ENCODE results near the gene NT5C1B.

DNA sequence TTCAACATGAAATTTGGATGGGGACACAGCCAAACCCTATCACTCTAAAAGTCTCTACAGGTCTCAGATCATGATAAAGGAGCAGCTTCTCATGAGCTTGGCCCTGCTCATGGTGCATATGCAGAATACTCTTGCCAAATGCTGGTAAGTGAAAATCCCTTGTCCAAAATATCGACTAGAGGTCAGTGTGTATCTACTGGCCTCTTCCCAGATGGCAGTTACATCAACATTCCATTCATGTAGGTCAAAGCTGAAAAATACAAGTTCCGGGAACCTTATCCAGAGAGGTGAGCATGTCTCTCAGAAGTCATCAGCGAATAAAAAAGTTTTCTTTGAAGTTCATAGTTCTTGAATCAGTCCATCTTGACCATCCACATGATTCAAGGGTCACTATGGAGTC is 7.6 kb upstream of the NT5C1B start:
- TF ChIP-seq RAD21 (IDR thresholded peaks at IDR 0.05): peak; percentile 47 to 64
- TF ChIP-seq, protein P1, sequence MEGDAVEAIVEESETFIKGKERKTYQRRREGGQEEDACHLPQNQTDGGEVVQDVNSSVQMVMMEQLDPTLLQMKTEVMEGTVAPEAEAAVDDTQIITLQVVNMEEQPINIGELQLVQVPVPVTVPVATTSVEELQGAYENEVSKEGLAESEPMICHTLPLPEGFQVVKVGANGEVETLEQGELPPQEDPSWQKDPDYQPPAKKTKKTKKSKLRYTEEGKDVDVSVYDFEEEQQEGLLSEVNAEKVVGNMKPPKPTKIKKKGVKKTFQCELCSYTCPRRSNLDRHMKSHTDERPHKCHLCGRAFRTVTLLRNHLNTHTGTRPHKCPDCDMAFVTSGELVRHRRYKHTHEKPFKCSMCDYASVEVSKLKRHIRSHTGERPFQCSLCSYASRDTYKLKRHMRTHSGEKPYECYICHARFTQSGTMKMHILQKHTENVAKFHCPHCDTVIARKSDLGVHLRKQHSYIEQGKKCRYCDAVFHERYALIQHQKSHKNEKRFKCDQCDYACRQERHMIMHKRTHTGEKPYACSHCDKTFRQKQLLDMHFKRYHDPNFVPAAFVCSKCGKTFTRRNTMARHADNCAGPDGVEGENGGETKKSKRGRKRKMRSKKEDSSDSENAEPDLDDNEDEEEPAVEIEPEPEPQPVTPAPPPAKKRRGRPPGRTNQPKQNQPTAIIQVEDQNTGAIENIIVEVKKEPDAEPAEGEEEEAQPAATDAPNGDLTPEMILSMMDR (IDR thresholded peaks at IDR 0.05; ENCODE audit: low read depth, low read length, missing input control): no peak
- TF ChIP-seq, protein P2, sequence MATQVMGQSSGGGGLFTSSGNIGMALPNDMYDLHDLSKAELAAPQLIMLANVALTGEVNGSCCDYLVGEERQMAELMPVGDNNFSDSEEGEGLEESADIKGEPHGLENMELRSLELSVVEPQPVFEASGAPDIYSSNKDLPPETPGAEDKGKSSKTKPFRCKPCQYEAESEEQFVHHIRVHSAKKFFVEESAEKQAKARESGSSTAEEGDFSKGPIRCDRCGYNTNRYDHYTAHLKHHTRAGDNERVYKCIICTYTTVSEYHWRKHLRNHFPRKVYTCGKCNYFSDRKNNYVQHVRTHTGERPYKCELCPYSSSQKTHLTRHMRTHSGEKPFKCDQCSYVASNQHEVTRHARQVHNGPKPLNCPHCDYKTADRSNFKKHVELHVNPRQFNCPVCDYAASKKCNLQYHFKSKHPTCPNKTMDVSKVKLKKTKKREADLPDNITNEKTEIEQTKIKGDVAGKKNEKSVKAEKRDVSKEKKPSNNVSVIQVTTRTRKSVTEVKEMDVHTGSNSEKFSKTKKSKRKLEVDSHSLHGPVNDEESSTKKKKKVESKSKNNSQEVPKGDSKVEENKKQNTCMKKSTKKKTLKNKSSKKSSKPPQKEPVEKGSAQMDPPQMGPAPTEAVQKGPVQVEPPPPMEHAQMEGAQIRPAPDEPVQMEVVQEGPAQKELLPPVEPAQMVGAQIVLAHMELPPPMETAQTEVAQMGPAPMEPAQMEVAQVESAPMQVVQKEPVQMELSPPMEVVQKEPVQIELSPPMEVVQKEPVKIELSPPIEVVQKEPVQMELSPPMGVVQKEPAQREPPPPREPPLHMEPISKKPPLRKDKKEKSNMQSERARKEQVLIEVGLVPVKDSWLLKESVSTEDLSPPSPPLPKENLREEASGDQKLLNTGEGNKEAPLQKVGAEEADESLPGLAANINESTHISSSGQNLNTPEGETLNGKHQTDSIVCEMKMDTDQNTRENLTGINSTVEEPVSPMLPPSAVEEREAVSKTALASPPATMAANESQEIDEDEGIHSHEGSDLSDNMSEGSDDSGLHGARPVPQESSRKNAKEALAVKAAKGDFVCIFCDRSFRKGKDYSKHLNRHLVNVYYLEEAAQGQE (IDR thresholded peaks at IDR 0.05): peak; percentile 24
- TF ChIP-seq, protein P3, sequence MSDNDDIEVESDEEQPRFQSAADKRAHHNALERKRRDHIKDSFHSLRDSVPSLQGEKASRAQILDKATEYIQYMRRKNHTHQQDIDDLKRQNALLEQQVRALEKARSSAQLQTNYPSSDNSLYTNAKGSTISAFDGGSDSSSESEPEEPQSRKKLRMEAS (IDR thresholded peaks at IDR 0.05): peak; percentile 85
- TF ChIP-seq FOXA1 (IDR thresholded peaks at IDR 0.05): peak; percentile 57
- TF ChIP-seq TAF1 (conservative IDR thresholded peaks at IDR 0.05): no peak
- peak; percentile 53 for TF ChIP-seq YY1 (IDR thresholded peaks at IDR 0.05)
- peak; percentile 91 for TF ChIP-seq SP1 (IDR thresholded peaks at IDR 0.05)
- TF ChIP-seq RXRA (IDR thresholded peaks at IDR 0.05): peak; percentile 91 to 92
- TF ChIP-seq EGR1 (IDR thresholded peaks at IDR 0.05; ENCODE audit: low read depth in 2 of 2): peak in 1 of 2 donors; percentile 69
- TF ChIP-seq JUND (IDR thresholded peaks at IDR 0.05): peak; percentile 60 to 84
- TF ChIP-seq, protein P4, sequence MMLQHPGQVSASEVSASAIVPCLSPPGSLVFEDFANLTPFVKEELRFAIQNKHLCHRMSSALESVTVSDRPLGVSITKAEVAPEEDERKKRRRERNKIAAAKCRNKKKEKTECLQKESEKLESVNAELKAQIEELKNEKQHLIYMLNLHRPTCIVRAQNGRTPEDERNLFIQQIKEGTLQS (IDR thresholded peaks at IDR 0.05): peak; percentile 75
- peak in 1 of 2 donors; percentile 60 for TF ChIP-seq GABPA (IDR thresholded peaks at IDR 0.05 in 1 of 2, conservative IDR thresholded peaks at IDR 0.05 in 1 of 2)
